ENCODE data around the gene TYMP.

GRCh38 chr22:50485221-50486131 is 44.3 kb downstream of the TYMP start:
- TF ChIP-seq POLR2A (IDR thresholded peaks at IDR 0.05; ENCODE audit: low read depth, low read length) (no peak), SPI1 (IDR thresholded peaks at IDR 0.05; ENCODE audit: low read depth, low read length) (no peak), TAF1 (IDR thresholded peaks at IDR 0.05; ENCODE audit: low read depth, low read length) (no peak)
